ENCODE measurements around the gene ELOVL2.
"Not testable (repeated sequence)": the region's sequence is repeated elsewhere in the genome, so short reads cannot be mapped to it uniquely, and the experiment has no call there.

DNA sequence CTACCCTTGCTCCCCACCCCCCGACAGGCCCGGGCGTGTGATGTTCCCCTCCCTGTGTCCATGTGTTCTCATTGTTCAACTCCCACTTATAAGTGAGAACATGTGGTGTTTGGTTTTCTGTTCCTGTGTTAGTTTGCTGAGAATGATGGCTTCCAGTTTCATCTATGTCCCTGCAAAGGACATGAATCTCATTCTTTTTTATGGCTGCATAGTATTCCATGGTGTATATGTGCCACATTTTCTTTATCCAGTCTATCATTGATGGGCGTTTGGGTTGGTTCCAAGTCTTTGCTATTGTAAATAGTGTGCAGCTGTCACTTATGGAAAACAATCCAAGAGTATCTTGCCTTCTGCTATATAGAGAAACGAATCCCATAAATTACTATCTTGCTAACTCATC lies 40.8 kb downstream of the ELOVL2 start:
- TF ChIP-seq, protein P1, sequence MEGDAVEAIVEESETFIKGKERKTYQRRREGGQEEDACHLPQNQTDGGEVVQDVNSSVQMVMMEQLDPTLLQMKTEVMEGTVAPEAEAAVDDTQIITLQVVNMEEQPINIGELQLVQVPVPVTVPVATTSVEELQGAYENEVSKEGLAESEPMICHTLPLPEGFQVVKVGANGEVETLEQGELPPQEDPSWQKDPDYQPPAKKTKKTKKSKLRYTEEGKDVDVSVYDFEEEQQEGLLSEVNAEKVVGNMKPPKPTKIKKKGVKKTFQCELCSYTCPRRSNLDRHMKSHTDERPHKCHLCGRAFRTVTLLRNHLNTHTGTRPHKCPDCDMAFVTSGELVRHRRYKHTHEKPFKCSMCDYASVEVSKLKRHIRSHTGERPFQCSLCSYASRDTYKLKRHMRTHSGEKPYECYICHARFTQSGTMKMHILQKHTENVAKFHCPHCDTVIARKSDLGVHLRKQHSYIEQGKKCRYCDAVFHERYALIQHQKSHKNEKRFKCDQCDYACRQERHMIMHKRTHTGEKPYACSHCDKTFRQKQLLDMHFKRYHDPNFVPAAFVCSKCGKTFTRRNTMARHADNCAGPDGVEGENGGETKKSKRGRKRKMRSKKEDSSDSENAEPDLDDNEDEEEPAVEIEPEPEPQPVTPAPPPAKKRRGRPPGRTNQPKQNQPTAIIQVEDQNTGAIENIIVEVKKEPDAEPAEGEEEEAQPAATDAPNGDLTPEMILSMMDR (IDR thresholded peaks at IDR 0.05; ENCODE audit: borderline replicate concordance, extremely low read depth, low read length, poor library complexity, severe bottlenecking): not testable (repeated sequence)
- TF ChIP-seq EZH2 (IDR thresholded peaks at IDR 0.05; ENCODE audit: borderline replicate concordance, low read depth, low read length, severe bottlenecking): not testable (repeated sequence)

Measured in DND-41 (cell line).